ENCODE data around the gene LRBA. TPM values are rescaled to one million over a fixed set of nuclear protein-coding genes. Genes with fewer than 3 reads are reported as not detected.

LRBA gene
- total RNA-seq, 2 experiments from 2014 or later = 53.7 to 54.6 TPM

DNA sequence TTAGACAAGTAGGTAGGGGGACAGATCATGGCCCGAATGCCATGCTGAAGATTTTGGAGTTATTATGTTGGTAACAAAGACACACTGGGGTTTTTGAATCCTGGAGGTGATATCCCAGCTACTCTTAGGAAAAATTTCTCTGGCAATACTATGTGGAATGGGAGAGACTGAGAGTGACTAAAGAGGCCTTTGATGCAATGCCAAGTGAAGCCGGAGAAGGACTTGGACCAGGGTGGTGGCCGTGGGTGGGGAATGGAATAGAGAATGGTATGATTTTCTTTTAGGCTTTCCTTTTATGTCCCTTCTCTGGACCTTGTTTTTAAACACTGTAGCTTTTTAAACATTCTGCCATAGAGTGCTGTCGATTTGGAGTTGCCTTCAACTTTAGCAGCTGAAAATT is 795.2 kb downstream of the LRBA start:
- no peak for DNase-seq
- Mint-ChIP-seq H3K27me3 (ENCODE audit: low read depth) (no peaks in the 10 kb centered on the region), H3K4me1 (ENCODE audit: low read depth) (no peaks in the 10 kb centered on the region), H3K4me3 (no peak overlapping the region), H3K9me3 (no peaks in the 10 kb centered on the region), H3K27ac (no peak overlapping the region), H3K36me3 (ENCODE audit: low read depth) (no peaks in the 10 kb centered on the region)
- intact Hi-C loops (cut with micrococcal nuclease) = no loop called here
- CTCF ChIA-PET = no interaction called here

DNA sequence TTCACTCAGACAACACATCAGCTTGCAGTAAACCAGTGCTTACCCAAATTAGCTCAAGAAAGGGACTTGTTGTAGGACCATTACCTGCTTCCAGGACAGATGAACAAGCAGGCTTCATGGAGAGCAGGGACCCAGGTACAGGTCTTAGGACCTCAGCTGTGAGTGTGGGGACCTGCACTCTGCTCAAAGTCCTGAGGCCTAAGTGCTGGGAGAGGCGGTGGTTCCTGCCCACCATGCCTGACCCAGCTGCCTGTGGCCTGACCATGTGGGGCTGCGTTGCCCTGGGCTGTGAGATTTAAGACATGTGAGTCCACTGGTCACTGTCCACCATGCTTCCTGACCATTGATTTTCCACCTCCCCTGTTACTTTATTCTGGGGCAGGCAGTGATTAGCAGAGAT is 796.6 kb downstream of the LRBA start:
- Mint-ChIP-seq H3K4me1 (ENCODE audit: low read depth) (no peaks in the 10 kb centered on the region), H3K9me3 (no peaks in the 10 kb centered on the region), H3K4me3 (no peak overlapping the region), H3K36me3 (ENCODE audit: low read depth) (no peaks in the 10 kb centered on the region), H3K27ac (no peak overlapping the region), H3K27me3 (ENCODE audit: low read depth) (no peaks in the 10 kb centered on the region)
- DNase-seq = no peak
- CTCF ChIA-PET = interaction anchor here (0.5 to 2.2 kb wide), 3 partner anchors 24 to 121 kb away, joined by 3 to 5 read pairs (median 3); no protein-coding TSS in a partner anchor
- intact Hi-C loops (cut with micrococcal nuclease) = no loop called here

DNA sequence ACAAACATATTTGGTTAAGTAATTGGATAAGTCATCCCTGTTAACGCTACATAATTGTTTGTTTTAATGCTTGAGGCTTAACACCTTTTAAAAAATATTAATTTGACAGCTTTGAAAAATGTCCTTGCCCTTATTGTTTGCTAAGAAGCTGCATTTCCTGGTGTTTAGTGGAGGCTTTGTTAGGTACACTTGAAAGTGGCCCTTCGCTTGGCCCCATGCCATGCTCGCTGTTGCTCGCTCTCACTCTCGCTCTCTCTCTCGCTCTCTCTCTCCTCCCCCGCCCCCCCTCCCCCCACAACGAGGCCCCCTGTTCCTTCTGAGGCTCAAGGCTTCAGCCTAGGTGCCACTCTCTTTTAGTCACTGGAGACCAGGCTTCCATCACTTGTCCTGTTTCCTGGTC is 797.3 kb downstream of the LRBA start:
- H3K9me3 Mint-ChIP-seq = no peaks in the 10 kb centered on the region
- CTCF ChIA-PET = interaction anchor here (0.6 to 2.2 kb wide), 3 partner anchors 25 to 236 kb away, joined by 3 to 5 read pairs (median 5); no protein-coding TSS in a partner anchor
- no peak overlapping the region for H3K4me3 Mint-ChIP-seq
- no peaks in the 10 kb centered on the region for H3K36me3 Mint-ChIP-seq (ENCODE audit: low read depth)
- intact Hi-C loops (cut with micrococcal nuclease) = no loop called here
- no peak overlapping the region for H3K27ac Mint-ChIP-seq
- no peaks in the 10 kb centered on the region for H3K27me3 Mint-ChIP-seq (ENCODE audit: low read depth)
- no peaks in the 10 kb centered on the region for H3K4me1 Mint-ChIP-seq (ENCODE audit: low read depth)
- DNase-seq = no peak

DNA sequence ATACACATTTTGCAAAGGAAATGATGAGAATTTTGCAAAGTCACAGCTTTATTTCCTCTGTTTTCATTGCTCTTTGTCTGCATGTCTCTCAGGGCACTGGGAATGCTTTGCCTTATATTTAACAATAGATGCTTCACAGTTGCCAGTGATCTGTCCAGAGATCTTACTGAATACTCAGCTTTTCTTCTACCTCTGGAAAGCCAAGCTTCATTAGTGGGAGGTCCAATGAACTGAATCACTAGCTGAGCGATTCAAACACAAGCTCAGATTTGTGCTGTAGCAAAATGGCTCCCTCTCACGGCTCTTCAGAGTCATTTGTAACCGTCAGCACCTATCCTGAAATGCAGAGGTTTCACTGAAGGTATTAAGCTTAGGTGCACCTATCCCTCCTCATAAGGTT is 797.9 kb downstream of the LRBA start:
- no peaks in the 10 kb centered on the region for H3K36me3 Mint-ChIP-seq (ENCODE audit: low read depth)
- H3K4me3 Mint-ChIP-seq = no peak overlapping the region
- intact Hi-C loops (cut with micrococcal nuclease) = no loop called here
- CTCF ChIA-PET = interaction anchor here (1.1 to 2.2 kb wide), 2 partner anchors 25 to 235 kb away, joined by 5 read pairs; no protein-coding TSS in a partner anchor
- H3K9me3 Mint-ChIP-seq = no peaks in the 10 kb centered on the region
- no peak overlapping the region for H3K27ac Mint-ChIP-seq
- no peaks in the 10 kb centered on the region for H3K27me3 Mint-ChIP-seq (ENCODE audit: low read depth)
- H3K4me1 Mint-ChIP-seq (ENCODE audit: low read depth) = no peaks in the 10 kb centered on the region
- no peak for DNase-seq

DNA sequence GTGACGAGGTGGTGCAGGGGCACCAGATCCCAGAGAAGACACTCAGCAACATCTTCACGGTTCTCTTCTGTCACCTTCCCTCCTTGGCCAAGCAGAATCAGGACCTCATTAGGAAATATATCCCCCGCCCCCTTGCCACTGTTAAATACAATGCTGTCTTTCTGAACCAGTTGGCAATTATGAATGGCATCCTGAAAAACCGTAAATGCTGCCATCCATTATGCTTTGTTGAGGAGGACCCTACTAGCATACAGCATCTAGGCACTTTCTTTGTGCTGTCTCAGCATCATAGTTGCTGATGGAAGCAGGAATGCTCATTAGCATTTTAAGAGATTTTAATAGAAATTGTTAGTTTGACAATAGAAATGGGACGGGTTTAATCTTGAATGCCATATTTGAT is 798.4 kb downstream of the LRBA start:
- no peak overlapping the region for H3K27ac Mint-ChIP-seq

DNA sequence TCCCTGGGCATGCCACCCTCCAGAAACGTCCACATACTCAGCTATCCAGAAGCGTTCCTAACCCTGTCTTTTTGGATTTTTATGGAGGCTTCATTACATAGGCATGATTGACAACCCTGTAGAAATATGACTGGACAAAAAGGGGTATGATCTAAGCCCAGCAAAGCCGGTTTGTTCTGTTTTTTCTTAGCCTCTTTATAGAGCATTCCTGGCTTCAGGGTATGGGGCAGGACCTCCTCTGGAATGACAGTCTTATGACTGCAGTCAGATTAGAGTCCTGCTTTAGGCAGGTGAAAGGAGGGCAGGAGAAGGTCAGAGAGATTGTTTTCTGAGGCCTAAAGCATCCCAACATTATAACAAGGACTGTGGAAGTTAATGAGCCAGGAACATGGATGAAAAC is 799.5 kb downstream of the LRBA start:
- H3K9me3 Mint-ChIP-seq = no peaks in the 10 kb centered on the region
- H3K4me1 Mint-ChIP-seq (ENCODE audit: low read depth) = no peaks in the 10 kb centered on the region
- no peak overlapping the region for H3K27ac Mint-ChIP-seq
- DNase-seq = no peak
- no peak overlapping the region for H3K4me3 Mint-ChIP-seq
- no peaks in the 10 kb centered on the region for H3K36me3 Mint-ChIP-seq (ENCODE audit: low read depth)
- H3K27me3 Mint-ChIP-seq (ENCODE audit: low read depth) = no peaks in the 10 kb centered on the region
- CTCF ChIA-PET = no interaction called here
- intact Hi-C loops (cut with micrococcal nuclease) = no loop called here

More for the DNA sequence above, 798.4 kb downstream of the LRBA start:
- no peaks in the 10 kb centered on the region for H3K36me3 Mint-ChIP-seq (ENCODE audit: low read depth)
- intact Hi-C loops (cut with micrococcal nuclease) = no loop called here
- no peak overlapping the region for H3K4me3 Mint-ChIP-seq
- DNase-seq = no peak
- no peaks in the 10 kb centered on the region for H3K27me3 Mint-ChIP-seq (ENCODE audit: low read depth)
- H3K9me3 Mint-ChIP-seq = no peaks in the 10 kb centered on the region
- H3K4me1 Mint-ChIP-seq (ENCODE audit: low read depth) = no peaks in the 10 kb centered on the region
- CTCF ChIA-PET = interaction anchor here (1.1 to 2.2 kb wide), 2 partner anchors 26 to 235 kb away, joined by 5 read pairs; no protein-coding TSS in a partner anchor

Other genes starting within 250 kb of the LRBA start
- 1,000 to 10,000 TPM; 3,793 to 3,917 TPM for gene RPS3A, start 84.3 kb upstream of the LRBA start, total RNA-seq

Data from activated naive CD4-positive, alpha-beta T cell treated with anti-CD3 and anti-CD28 coated beads for 36 hours (primary cell).